ENCODE data around the gene MED27.

- TF ChIP-seq CTCF (IDR thresholded peaks at IDR 0.05) (no peak), POLR2AphosphoS5 (IDR thresholded peaks at IDR 0.05) (no peak), POLR2A (IDR thresholded peaks at IDR 0.05) (no peak), EP300 (IDR thresholded peaks at IDR 0.05) (no peak)
Observed at GRCh38 chr9:132075853-132076252, 3.8 kb downstream of the MED27 start.

Measured in sigmoid colon (tissue), 4 donors.